Measurements from ENCODE around the gene TNFRSF4. TPM values are rescaled to one million over a fixed set of nuclear protein-coding genes. Genes with fewer than 3 reads are reported as not detected.
A peak's percentile ranks its signal among the peaks of the same experiment; 100 is the strongest.

TNFRSF4 gene
- total RNA-seq, 1 donor from 2014 or later: 0.38 TPM

DNA sequence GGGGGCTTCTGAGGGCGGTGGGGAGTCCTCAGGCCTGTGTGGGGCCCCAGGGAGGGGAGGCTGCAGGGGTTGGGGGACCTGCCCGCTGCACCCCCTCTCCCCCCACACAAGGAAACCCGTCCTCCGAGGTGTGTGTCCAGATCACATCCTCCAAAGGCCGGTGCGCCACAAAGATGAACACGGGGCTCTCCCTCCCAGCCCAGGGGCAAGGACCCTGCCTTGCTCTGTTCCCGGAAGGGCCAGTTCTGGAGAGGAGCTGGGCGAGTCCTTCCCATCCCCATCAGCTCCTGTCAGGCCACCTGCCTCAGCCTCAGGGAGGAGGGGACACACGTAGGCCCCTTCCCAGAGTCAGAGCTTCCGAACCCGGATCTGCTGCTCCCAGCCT is 42.8 kb downstream of the TNFRSF4 start:
- H3K27me3 Mint-ChIP-seq: no peaks in the 10 kb centered on the region
- peaks cover 5% of the 10 kb centered on the region for H3K4me1 Mint-ChIP-seq (ENCODE audit: low read depth)
- H3K4me3 Mint-ChIP-seq (ENCODE audit: low read depth): no peak overlapping the region
- no peak overlapping the region for H3K27ac Mint-ChIP-seq
- DNase-seq (ENCODE audit: low spot score, unreplicated experiment): no peak
- no peaks in the 10 kb centered on the region for H3K9me3 Mint-ChIP-seq (ENCODE audit: low read depth)
- peaks cover 1% of the 10 kb centered on the region for H3K36me3 Mint-ChIP-seq (ENCODE audit: insufficient read depth)
- TF ChIP-seq, protein P1, sequence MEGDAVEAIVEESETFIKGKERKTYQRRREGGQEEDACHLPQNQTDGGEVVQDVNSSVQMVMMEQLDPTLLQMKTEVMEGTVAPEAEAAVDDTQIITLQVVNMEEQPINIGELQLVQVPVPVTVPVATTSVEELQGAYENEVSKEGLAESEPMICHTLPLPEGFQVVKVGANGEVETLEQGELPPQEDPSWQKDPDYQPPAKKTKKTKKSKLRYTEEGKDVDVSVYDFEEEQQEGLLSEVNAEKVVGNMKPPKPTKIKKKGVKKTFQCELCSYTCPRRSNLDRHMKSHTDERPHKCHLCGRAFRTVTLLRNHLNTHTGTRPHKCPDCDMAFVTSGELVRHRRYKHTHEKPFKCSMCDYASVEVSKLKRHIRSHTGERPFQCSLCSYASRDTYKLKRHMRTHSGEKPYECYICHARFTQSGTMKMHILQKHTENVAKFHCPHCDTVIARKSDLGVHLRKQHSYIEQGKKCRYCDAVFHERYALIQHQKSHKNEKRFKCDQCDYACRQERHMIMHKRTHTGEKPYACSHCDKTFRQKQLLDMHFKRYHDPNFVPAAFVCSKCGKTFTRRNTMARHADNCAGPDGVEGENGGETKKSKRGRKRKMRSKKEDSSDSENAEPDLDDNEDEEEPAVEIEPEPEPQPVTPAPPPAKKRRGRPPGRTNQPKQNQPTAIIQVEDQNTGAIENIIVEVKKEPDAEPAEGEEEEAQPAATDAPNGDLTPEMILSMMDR (IDR thresholded peaks at IDR 0.05; ENCODE audit: unreplicated experiment): no peak

DNA sequence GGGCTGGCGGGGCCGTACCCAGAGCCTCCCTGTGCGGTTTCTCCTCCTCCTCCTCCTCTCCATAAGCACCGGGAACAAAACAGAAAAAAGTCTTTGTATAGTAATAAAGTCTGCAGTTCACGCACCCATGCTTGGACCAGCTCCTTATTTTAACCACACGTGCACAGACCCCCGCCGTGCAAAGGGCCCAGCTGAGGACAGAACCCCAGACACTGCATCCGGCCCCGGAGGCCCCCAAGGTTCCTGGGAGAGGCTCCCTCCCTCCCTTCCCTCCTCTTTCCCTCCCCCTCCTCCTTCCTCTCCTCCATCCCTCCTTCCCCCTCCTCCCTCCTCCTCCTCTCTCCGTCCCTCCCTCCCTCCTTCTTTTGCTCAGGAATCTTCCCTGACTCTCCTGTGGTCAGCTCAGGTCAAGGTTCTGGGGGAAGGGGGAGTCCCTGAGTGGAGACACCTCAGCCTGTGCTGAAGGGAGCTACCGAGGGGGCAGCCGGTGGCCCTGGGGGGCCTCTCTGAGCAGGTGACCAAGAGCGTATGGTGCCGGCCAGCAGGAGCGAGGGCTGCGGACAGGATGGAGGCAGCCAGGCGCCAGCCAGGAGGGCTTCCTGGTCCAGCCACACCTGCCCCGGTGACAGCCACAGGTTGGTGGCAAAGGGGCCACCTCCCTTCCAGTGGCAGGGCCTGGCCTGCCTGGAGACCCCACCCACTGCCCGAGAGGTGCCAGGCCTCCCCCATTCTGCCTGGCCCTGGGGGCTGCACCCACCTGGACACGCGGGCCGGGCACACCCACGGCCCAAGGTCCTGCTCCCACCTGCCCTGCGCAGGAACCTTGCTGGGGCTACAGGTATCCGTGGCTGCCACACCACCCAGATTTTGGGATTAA is 43.5 kb downstream of the TNFRSF4 start:
- Mint-ChIP-seq H3K27me3 (no peaks in the 10 kb centered on the region), H3K36me3 (ENCODE audit: insufficient read depth) (peaks cover 3% of the 10 kb centered on the region), H3K4me3 (ENCODE audit: low read depth) (no peak overlapping the region), H3K9me3 (ENCODE audit: low read depth) (no peaks in the 10 kb centered on the region), H3K27ac (peak overlapping the region; percentile 16), H3K4me1 (ENCODE audit: low read depth) (peaks cover 11% of the 10 kb centered on the region)
- no peak for DNase-seq (ENCODE audit: low spot score, unreplicated experiment)
- TF ChIP-seq, protein P1 (IDR thresholded peaks at IDR 0.05; ENCODE audit: unreplicated experiment): no peak

DNA sequence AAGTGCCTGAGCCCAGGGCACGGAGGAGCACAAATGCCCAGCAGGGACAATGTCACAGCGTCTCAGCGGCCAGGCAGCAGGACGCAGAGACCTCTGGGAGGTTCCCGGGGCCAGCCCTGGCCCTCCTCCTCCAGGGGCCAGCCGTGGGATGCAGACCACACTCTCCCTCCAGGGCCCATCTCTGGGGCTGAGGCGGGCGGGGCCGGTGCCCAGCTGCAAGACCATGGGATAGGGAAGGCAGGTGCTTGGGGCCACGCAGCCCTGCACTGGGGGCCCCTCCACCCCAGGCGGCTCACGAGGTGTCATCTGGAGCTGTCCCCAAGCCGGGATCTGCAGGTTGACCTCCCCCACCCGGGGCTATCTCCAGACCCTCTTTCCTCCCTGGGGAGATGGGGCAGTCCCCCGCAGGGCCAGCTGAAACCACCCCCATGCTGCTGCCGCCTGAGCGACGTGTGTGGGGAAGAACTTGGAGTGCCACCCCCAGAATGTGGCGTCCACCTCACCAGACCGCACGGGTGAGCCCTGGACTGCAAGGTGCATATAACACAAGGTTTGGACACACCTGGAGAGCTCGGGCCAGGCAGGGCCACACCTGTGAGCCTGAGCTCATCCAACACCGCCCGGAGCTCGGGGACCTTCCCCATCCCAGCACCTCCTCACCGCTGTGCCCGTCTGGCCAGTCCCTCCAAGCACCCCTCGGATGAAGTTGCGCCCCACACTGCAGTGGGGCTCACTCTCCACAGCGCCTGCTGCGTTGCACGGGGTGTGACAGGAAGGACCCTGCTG is 44.3 kb downstream of the TNFRSF4 start:
- H3K9me3 Mint-ChIP-seq (ENCODE audit: low read depth): no peaks in the 10 kb centered on the region
- H3K27ac Mint-ChIP-seq: peak overlapping the region; percentile 16
- DNase-seq (ENCODE audit: low spot score, unreplicated experiment): no peak
- H3K4me1 Mint-ChIP-seq (ENCODE audit: low read depth): peaks cover 11% of the 10 kb centered on the region
- TF ChIP-seq, protein P1 (IDR thresholded peaks at IDR 0.05; ENCODE audit: unreplicated experiment): no peak
- no peak overlapping the region for H3K4me3 Mint-ChIP-seq (ENCODE audit: low read depth)
- no peaks in the 10 kb centered on the region for H3K27me3 Mint-ChIP-seq
- H3K36me3 Mint-ChIP-seq (ENCODE audit: insufficient read depth): peaks cover 2% of the 10 kb centered on the region

DNA sequence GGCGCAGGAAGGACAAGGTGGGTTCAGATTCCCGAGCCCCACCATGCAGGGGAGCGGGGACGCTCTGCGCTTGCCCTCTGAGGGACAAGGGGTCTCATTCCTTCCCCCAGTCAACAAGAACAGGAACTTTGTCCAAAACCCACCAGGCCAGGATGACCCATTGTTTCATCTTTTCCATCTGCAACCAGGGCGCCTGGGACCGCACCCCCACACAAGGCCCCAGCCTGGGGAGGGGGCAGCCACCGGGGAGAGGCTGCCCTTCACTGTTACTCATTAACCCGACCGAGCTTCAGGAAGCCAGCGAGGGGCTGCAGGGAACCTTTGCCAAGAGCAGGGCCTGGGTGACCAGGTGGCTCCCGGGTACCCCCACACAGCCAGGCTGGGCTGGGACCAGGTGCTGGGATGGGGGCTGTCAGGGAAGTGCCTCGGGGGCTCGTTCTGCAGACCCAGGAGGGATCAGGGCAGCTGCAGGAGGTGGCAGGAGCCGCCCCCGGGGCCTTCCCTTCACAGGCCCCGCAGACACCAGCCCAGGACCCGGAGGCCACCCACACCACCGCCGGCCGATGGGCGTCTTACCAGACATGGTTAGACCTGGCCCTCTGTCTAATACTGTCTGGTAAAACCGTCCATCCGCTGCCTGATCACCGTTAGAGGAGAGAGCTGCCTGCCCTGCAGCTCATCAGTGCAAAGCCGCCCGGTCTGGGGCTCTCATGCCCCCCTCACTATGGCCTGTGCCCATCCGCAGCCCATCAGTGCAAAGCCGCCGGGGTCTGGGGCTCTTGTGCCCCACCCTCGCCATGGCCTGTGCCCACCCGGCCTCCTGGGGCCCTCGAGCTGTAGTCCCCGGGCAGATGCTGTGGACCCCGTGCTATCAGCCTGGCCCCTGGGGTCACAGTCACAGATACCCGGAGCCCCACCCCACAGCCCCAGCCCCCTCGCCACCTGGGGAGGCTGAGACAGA is 45.2 kb downstream of the TNFRSF4 start:
- peaks cover 3% of the 10 kb centered on the region for H3K36me3 Mint-ChIP-seq (ENCODE audit: insufficient read depth)
- H3K9me3 Mint-ChIP-seq (ENCODE audit: low read depth): no peaks in the 10 kb centered on the region
- TF ChIP-seq, protein P1 (IDR thresholded peaks at IDR 0.05; ENCODE audit: unreplicated experiment): no peak
- no peaks in the 10 kb centered on the region for H3K27me3 Mint-ChIP-seq
- peaks cover 13% of the 10 kb centered on the region for H3K4me1 Mint-ChIP-seq (ENCODE audit: low read depth)
- no peak for DNase-seq (ENCODE audit: low spot score, unreplicated experiment)
- H3K4me3 Mint-ChIP-seq (ENCODE audit: low read depth): no peak overlapping the region
- no peak overlapping the region for H3K27ac Mint-ChIP-seq

Measured in progenitor cell of endocrine pancreas (in vitro differentiated cells).